ENCODE data around the gene C9orf43.
"Not testable (repeated sequence)": the region's sequence is repeated elsewhere in the genome, so short reads cannot be mapped to it uniquely, and the experiment has no call there.

The C9orf43 gene

DNA sequence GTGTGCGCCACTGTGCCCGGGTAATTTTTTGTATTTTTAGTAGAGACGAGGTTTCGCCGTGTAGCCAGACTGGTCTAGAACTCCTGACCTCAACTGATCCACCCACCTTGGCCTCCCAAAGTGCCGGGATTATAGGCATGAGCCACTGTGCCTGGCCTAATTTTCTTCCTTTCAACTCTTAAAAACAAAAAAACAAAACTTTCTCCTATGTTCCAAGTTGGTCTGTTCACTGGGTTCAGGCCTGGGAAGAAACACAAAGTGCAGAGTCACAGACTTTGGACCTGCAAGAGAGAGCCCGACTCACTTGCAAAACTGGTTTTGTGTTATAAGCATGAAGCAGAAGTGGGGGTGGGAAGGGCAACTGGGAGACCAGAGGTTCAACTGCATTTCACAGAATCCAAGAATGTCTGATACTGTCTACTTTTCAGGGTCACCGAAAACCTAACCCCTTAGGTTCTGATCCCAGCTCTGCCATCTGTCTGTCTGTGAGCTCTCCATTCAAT, 28.6 kb upstream of the C9orf43 start:
- no peak for DNase-seq

DNA sequence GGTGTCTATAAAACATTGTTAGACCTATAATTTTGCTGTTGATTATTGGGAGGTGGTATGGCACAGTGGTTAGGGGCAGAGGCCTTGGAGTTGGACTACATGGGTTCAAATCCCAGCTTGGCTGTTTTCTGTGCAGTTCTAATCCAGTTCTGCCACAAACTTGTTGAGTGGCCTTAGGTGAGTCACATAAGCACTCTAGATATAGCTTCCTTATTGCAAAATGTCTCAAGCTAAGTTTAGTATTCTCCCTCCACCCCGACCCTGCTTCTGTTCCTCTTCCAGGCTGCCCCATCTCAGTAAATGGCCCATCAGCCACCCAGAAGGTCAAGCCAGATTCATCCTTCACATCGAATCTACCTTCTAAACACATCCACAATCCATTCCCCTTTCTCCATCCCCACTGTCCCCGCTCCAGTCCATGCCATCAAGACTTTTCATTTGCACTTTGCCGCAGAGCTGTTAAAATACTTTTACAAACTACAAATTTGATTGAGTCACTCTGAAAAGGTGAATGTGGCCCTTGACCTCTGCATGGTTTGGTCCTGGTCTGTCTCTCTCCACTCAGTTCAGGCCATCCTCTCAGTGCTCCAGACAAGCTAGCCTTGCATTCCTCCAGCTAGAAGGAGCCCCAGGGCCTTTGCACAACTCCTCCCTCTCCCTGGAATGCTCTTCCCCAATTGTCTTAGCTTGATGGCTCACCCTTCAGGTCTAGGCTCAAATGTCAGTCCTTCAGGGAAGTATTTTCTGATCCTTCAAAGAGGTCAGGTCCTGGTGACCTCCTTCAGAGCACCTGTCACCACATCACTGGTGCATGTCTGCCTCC, 23.8 kb upstream of the C9orf43 start:
- DNase-seq = no peak

DNA sequence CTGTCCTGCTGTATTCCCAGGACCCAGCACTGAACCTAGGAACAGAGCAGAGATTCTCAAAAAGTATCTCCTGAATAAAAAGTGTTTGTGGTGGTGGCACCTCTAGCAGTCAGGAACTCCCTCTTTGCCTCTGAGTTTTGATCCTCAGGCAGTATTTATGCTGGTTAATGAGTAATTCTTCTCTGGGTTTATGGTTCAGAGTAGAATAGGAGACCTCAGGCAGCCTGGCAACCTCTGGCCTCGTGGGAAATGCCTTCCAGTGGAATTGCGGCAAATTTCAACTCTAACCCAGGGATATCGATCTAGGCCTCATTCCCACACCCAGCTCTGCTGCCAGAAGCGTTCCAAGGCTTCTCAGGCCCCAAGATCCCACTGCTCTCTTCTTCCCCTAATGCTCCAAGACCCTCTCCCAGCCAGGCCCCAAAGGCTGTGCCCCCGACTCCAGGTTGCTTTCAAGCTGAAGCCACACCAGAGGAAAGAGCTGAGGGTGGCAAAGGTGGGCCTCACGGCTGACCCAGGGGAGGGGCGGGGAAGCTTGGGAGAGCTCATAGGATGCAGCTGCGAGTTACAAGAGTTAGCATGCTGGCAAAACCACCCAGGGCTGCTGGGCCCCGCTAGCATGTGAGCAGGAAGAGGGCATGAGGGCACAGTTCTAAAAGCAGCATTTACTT, 22.9 kb upstream of the C9orf43 start:
- DNase-seq = no peak

DNA sequence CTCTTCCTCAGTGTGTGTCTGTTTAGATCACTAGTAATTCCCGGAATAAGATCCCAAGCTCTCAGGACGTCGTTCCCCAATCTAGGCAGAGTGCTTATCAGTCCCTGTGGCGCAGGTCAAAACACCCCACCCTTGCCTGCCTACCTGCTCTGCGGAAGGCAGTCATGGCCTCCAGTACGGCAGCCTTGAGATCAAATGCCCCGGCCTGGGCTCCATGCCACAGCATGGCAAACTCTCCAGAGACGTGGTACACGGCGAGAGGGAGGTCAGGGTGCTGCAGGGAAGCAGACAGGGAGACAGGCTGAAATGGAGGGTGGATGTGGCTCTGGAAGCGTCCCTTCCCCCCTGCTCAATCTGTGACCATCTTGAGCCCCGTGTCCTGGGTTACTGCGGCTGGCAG, 21.7 kb upstream of the C9orf43 start:
- DNase-seq = no peak

DNA sequence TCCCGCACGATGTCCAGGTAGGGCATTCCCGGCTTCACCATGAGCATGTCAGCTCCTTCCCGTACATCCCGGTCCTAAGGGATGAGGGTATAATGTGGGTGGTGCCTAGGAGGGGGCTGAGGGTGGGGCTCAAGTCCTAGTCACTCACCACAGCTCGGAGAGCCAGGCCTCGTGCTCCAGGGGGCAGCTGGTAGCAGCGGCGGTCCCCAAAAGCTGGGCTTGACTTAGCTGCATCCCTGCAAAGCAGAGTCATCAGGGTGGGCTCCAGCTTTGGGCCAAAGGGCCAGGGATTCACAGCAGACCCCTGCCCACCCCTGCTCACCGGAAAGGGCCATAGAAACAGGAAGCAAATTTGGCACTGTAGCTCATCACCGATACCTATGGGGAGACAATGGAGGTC, 21.1 kb upstream of the C9orf43 start:
- DNase-seq = no peak

DNA sequence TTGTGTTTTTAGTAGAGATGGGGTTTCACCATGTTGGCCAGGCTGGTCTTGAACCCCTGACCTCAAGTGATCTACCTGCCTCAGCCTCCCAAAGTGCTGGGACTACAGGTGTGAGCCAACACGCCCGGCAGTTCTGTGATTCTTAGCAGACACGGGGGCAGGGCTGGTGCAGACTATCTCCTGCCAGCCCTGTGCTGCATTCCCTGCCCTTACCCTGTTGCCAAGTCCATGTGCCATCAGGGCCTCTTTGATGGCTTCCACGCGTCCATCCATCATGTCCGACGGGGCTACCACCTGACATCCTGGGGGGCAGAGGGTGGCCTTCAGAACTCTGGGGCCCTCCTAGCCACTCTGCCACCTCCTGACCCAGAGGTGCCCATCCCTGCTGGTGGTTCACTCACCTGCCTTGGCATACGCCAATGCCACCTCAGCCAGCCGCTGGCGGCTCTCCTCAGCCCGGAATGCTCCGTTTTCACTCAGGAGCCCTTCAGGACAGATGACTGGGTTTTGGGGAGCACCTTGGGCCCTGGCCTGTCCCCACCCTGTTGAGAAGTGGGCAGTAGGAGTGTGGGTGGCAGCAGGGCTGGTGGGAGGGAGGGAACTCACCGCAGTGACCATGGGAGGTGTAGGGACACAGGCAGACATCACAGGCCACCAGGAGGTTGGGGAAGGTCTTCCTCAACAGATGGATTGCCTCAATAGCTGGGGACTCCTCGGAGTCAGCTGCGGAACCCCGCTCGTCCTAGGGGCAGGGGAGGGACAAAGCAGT, 20.2 kb upstream of the C9orf43 start:
- no peak for DNase-seq

DNA sequence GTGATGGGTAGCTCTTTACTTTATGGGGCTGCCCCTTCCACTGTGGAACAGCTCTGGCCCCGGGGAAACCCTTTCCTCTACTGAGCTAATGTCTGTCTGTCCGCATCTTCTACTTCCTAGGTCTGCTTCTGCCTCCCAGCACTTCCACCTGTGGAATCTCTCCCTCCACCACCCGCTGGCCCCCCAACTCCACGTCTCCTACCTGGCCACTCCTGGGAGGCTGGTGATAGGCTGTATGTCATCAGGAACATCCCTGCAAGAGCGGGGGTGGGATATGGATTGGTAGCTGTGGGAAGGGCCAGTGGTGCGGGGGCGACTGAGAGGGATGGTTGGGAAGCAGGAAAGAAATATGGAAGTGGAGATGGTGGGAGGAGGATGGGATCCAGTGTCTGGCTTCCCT, 18.6 kb upstream of the C9orf43 start:
- DNase-seq = no peak

DNA sequence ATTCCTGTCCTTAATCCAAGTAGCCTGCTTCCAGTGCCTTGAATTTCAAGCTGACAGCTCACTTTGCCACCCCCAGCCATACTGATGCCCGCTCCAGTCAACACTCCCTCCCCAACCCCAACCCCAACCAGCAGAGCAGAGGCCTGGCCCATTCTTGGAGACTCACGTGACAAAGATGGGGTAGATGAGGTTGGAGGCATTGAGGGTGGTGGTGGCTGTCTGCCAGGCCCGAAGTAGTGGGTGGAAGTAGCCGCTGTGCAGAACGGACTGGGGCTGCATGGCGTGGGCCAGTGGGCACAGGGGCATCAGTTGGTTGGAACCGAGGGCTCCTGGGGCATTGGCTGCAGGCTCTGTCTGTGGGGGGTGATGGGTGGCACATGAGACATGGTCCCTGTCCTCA, 17.3 kb upstream of the C9orf43 start:
- no peak for DNase-seq

DNA sequence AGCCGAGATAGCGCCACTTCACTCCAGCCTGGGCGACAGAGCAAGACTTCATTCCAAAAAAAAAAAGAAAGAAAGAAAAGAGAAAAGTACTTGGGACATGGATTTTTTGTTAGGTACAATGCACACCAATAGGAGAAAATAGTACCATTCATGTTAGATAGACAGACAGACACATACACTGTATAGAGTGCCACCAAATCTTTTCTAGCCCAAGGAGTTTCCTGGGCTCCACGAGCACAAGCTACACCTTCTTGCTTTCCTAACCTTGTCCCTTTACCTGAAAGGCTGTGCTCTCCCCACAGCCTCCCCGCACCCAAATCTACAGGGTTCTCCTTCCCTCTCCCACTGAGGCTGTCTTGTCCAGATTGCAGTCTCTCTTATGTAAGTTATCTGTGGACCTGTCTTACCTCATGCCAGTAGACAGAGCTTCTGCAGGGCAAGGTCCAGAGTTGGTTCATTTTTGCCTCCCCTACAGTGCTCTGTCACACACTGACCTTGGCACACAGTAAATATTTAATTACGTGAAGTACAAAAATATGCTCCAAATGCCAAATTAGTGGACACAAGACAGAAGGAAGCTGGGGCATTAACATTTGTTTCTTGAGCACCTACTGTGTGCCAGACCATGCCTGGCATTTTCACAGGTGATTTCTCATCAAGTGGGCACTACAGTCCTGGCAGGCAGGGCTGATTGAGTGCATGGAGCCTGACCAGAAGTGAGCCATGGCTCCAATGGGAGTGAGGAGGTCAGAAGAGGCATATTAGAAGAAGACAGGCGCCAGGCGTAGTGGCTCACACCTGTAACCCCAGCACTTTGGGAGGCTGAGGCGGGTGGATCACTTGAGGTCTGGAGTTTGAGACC, 15.3 kb upstream of the C9orf43 start:
- no peak for DNase-seq

DNA sequence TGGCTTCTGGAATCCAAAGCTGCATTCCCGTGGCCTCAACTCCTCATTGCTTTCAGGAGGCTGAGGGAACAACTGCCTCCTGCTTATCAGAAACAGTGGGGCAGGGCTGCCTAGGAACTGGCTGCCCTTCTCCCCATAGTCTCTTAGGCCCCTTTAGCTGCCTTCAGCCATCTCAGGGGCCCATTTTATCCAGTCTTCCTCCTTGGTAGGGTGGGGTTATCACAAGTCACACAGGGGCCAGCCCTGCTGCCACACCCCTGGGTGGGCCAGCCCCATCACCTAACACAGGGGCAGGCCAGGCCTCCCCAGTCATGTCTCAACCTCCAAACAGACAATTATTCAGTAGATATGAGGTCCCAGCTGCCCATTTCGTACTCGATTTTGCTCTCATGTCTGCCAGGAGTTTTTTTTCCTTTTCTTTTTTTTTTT, 13.3 kb upstream of the C9orf43 start:
- no peak for DNase-seq

DNA sequence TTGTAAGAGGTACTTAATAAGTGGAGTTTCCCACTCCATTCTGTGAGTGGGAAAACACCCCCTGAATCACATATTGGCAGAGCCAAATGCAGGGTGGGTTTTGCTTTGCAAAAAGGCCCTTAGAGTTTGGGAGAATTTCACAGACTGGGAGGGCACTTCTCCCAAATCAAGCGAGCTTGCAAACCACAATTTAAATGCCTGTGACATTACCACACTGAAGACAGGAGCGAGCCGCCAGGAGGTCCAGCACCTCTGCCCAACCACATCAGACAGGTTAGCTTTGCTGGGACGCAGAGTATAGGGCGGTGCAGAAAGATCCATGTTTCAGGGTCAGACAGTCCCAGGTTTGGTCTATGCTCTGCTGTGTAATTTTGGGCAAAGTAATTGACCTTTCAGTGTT, 11.8 kb upstream of the C9orf43 start:
- no peak for DNase-seq

DNA sequence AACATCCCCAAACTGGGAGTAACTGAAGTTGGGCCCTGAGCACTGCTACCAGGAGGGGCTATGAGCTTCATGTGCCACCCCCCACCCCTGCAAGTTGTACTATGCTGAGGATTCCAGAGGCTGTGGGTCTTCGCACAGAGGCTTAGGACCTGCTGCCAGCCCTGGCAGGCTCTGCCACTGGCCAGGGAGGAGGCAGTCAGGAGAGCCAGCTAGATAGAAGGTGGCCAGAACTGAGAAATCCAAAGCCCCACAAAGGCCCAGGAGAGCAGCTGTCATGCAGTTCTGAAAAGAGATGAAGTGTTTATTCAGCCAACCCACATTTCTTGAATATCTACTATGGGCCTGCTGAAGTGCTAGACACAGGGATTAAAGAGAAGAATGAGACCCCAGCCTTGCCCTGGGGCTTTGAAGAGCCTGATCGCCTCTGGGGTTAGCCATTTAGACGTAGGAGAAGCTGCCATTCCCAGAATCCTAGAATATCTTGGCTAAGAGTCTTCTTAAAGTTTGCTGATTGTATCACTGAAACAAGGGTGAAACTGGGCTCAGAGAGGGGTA, 10.8 kb upstream of the C9orf43 start:
- no peak for DNase-seq

DNA sequence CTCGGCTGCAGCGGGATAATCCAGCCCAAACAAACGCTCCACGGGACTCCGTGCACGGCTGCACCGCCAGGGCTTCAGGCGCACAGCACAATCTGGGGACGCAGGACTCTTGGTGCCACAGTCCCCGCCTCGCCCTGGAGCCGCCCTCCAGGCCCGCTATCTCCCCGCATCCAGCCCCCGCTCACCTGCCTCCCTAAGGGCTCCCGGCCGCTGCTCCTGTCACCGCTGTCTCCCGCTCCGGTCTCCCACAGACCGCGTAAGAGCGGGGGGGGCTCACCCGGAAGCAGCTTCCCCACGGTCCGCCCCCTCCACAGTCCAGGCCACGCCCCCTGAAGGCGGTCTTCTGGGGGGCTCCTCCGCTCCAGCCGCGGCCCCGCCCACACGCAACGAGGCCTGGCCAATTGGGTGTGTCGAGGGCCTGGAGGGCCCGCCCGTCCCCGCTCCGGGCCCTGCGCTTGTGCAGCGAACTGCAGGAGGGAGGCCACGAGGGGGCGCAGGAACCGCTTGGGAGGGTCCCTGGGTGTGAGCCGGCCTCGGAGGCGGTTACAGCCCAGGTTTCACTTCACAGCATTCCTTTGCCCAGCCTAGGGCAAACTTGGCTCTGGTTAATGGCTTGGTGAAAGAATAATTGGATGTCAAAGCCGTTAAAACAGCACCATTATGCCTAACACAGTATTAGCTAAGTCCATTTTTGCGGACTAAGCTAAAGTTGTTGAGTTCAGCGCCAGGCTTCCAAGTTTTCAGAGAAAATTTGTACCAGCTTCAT, 9.3 kb upstream of the C9orf43 start, which contains the start of gene ALAD:
Gene ALAD, minus strand, starts transcription at position 258 of the 766 bp plus-strand sequence. CDS start 7,725 bp downstream, outside the sequence.
- DNase-seq = peak; percentile 96

DNA sequence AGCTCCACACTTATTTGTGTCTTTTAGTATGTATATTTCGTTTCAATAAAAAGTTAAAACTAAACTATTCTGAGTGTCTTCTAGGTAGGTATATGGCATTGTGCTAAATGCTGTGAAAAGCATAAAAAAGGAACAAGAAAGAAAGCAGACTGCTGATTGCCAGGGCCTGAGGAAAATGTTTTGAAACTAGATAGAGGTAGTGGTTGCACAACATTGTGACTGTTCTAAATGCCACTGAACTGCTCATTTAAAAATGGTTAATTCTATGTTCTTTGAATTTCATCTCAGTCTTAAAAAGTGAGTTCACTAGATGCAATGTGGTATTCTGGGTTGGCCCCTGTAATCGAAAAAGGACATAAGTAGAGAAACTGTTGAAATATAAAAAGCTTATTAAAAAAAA, 6.9 kb upstream of the C9orf43 start:
- no peak for DNase-seq

DNA sequence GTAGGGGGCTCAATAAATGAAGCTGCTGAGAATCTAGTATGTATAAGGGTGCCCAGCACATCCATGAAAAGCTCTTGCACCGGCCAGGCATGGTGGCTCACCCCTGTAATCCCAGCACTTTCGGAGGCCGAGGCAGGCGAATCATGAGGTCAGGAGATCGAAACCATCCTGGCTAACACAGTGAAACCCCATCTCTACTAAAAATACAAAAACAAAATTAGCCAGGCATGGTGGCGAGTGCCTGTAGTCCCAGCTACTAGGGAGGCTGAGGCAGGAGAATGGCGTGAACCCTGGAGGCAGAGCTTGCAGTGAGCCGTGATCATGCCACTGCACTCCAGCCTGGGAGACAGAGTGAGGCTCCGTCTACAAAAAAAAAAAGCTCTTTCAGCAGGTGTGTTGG, 4.2 kb upstream of the C9orf43 start:
- not testable (repeated sequence) for DNase-seq

DNA sequence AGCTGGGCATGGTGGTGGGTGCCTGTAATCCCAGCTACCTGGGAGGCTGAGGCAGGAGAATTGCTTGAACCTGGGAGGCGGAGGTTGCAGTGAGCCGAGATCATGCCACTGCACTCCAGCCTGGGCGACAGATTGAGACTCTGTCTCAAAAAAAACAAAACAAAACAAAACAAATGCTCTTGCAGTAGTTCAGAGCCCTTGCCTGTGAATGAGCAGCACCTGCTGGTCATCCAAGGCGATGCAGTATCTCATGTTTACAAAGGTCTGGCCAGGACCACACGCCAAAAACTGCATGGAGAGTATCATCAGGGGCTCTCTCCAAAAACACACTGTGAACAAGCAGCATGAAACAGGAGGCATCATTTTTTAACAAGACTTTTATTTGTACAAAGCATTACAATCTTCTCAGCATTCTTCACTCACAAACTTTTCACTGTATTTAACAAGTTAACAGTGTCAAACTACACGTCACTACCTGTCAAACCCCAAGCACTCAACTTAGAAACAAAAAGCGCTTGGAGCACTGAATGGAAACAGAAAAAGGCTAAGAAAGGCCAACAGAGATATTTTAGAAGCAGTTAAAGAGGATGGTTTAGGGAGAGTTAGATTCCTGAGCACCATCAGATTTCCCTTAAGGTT, 3.6 kb upstream of the C9orf43 start:
- not testable (repeated sequence) for DNase-seq

DNA sequence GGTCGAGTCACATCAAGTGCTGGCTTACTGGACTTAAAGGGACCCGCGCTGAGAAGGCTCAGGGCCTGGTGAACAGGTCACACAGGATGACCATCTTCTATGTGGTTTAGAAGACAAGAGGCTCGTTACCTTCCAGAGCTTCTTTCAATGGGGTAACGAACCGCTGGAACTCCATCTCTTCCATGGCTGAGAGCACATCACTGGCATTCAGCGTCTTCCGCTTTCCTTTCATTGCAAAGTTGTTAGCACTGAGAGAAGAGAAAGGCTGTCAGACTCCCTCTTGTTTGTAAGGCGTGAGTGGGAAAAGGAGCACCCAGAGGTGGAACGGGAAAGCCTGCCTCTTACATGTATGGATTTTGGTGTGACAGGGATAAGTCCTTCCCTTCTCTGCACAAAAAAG, 1.1 kb upstream of the C9orf43 start:
- no peak for DNase-seq

DNA sequence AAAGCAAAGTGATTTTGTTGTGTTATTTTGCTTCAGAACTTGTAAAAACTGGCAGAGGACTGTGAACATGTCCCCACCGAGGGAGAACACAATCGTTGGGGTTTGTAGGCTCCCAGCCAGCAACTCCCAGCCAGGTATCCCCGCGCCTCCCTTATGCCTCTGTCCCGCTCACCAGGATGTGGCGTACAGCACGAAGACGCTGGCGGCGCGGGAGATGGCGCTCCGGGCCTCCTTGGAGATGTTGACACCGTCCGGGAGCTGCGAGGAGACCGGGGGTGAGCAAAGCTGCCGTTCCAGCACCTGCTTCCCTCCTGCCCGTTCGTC, 702 bp upstream of the C9orf43 start:
- DNase-seq = no peak

DNA sequence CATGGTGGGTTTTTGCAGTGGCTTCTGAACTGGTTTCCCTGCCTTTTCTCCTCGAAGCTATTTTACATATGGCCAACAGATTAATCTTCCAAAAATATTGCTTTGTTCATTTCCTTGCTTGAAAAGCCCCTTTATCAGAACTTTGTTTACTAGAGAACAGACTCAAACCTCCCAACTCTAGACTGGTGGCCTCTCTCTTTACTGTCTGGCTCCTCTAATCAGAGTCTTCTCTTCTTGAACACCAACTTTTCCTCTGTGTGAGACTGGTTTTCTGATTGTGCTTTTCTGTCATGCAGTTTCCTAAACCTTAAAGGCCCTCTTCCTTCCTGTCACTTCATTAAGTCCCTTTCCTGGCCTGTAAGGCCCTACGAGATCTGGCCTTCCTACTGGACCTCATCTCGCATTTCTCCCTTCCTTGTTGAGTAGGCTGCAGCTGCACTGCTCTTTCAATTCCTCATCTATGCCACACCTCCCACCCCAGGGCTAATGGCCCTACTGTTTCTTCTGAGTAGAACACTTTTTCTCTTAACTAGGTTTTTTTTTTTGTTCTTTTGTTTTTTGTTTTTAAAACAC, 5.7 kb downstream of the C9orf43 start:
- DNase-seq = no peak

DNA sequence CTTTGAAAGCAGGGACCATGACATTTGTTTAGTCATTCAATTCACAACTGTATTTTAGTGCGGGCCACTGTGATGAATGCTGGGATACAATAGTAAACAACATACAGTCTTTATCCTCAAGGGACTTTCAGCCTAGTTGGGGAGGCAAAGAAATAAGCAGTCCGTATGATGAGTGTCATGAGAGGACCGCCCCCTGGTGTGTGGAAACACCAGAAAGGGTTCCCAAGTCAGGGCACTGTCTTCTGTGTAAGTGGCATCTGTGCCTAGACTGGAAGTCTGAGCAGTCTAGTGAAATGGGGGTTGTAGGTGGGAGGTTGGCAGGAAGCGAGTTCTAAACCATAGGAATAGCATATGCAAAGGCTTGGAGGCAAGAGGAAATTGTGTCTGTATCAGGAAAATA, 6.8 kb downstream of the C9orf43 start:
- no peak for DNase-seq

DNA sequence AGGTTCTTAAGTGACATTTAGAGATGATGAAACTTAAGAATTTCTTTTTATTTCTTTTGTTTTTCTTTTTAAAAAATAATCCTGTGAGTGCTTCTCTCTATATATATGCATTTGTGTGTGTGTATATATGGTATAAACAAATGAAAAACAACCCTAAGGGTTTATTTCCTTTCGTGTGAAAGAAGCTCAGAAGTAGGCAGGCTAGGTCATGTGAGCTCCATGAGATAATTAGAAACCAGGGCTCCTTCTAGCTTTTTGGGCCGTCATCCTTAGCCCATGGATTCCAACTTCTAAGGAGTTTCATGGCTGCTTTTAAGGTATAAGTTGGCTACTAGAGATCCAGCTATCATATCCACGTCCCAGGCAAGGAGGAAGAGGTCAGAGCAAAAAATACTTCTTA, 11.2 kb downstream of the C9orf43 start:
- no peak for DNase-seq

Data from KG1 (cell line).